Thoracic aorta (tissue), 2 donors: ENCODE measurements around the gene AOAH. TPM values are rescaled to one million over a fixed set of nuclear protein-coding genes. Genes with fewer than 3 reads are reported as not detected.

Experiments
- ATAC-seq: fragments of 150-250 bp; one replicate; pipeline ENCODE4 v1.8.0; 2017; ENCODE audit warnings: low read depth; ENCODE audit not compliant: insufficient number of reproducible peaks, low FRiP score
- DNase-seq: peaks from one replicate; pipeline ENCODE4 v3.0.0-alpha.2; 2020; ENCODE audit warnings: low spot score
- H3K27ac ChIP-seq, 2 donors: fragments of 200-600 bp; sonication (generic); 1 replicate in 1 of 2; 2 replicates in 1 of 2; pipeline ENCODE4 v1.5.1; 2016; ENCODE audit warnings: mild to moderate bottlenecking in 2 of 2, moderate library complexity in 2 of 2
- H3K27me3 ChIP-seq: fragments of 200-600 bp; sonication (generic); replicated peaks from 2 replicates; pipeline ENCODE4 v1.6.0; 2016; ENCODE audit warnings: mild to moderate bottlenecking; ENCODE audit not compliant: insufficient read depth
- H3K36me3 ChIP-seq: fragments of 200-600 bp; sonication (generic); one replicate; pipeline ENCODE4 v1.5.1; 2016
- H3K4me1 ChIP-seq, 2 donors: fragments of 200-600 bp; sonication (generic); 1 replicate in 1 of 2; 2 replicates in 1 of 2; pipeline versions ENCODE4 v1.5.1 to v1.6.0; 2016; ENCODE audit warnings: low read depth in 2 of 2, mild to moderate bottlenecking in 1 of 2; ENCODE audit not compliant: control insufficient read depth in 1 of 2
- H3K4me3 ChIP-seq: fragments of 200-600 bp; sonication (generic); 2 replicates; pipeline ENCODE4 v1.5.1; 2016; ENCODE audit warnings: mild to moderate bottlenecking
- H3K9me3 ChIP-seq: fragments of 200-600 bp; sonication (generic); 2 replicates; pipeline ENCODE4 v1.5.1; 2016
- total RNA-seq, 2 donors: library from RNA; depleted of rRNA; stranded (reverse); fragments of >200 nt; gene quantifications; one replicate each; pipeline versions ENCODE4 v1.1.0 to v1.2.3, GENCODE V29; 2016
- TF ChIP-seq, protein P1 (sequence below): fragments of 200-600 bp; sonication (generic); IDR thresholded peaks from one replicate; pipeline ENCODE4 v1.5.1; 2019; ENCODE audit warnings: antibody characterized with exemption

AOAH gene
- total RNA-seq, 2 donors from 2014 or later = 20.2 to 22.6 TPM

DNA sequence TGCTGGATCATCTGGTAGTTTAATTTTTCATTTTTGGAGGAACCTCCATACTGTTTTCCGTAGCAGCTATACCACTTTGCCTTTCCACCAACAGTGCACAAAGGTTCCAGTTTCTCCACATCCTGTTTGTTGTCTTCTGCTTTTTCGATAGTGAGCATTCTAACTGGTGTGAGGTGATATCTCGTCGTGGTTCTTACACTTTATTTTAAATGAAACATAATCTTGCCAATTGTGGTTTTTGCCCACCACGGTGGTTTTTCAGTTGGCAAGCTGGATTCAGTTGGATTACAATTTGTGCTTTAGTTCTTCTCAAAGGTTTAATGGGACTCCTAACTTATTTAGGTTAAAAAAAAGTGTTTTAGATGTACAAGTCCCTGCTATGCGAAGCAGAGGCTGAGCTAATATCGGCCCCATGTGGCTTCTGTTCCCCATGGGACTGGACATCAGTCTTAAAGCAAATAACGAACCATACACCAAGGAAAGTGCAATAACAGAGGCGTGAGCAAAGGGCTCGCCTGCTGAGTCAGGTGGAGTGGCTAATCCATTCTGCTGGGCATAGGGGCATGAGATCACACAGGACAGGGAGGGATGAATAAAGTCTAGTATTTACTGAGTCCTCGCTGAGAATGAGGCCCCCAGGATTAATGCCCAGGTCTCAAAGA lies 153.6 kb downstream of the AOAH start:
- H3K9me3 ChIP-seq = no peaks in the 10 kb centered on the region
- TF ChIP-seq, protein P1, sequence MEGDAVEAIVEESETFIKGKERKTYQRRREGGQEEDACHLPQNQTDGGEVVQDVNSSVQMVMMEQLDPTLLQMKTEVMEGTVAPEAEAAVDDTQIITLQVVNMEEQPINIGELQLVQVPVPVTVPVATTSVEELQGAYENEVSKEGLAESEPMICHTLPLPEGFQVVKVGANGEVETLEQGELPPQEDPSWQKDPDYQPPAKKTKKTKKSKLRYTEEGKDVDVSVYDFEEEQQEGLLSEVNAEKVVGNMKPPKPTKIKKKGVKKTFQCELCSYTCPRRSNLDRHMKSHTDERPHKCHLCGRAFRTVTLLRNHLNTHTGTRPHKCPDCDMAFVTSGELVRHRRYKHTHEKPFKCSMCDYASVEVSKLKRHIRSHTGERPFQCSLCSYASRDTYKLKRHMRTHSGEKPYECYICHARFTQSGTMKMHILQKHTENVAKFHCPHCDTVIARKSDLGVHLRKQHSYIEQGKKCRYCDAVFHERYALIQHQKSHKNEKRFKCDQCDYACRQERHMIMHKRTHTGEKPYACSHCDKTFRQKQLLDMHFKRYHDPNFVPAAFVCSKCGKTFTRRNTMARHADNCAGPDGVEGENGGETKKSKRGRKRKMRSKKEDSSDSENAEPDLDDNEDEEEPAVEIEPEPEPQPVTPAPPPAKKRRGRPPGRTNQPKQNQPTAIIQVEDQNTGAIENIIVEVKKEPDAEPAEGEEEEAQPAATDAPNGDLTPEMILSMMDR = no peak
- no peak for ATAC-seq
- H3K36me3 ChIP-seq = no peaks in the 10 kb centered on the region
- no peak overlapping the region for H3K27ac ChIP-seq
- no peaks in the 10 kb centered on the region for H3K27me3 ChIP-seq
- H3K4me3 ChIP-seq = no peak overlapping the region
- no peak for DNase-seq
- H3K4me1 ChIP-seq = no peaks in the 10 kb centered on the region

- no peak for ATAC-seq
- no peak overlapping the region for H3K27ac ChIP-seq
- no peak overlapping the region for H3K4me3 ChIP-seq
- H3K9me3 ChIP-seq = no peaks in the 10 kb centered on the region
- no peak for DNase-seq
- H3K36me3 ChIP-seq = no peaks in the 10 kb centered on the region
- no peaks in the 10 kb centered on the region for H3K27me3 ChIP-seq
- TF ChIP-seq, protein P1 = no peak
- H3K4me1 ChIP-seq = no peaks in the 10 kb centered on the region
These were observed 155.8 kb downstream of the AOAH start for GRCh38 chr7:36568452-36568849.

GRCh38 chr7:36567699-36568451 lies 156.4 kb downstream of the AOAH start:
- H3K36me3 ChIP-seq = no peaks in the 10 kb centered on the region
- no peak overlapping the region for H3K27ac ChIP-seq
- TF ChIP-seq, protein P1 = no peak
- H3K4me3 ChIP-seq = no peak overlapping the region
- no peaks in the 10 kb centered on the region for H3K9me3 ChIP-seq
- no peak for ATAC-seq
- no peak for DNase-seq
- no peaks in the 10 kb centered on the region for H3K27me3 ChIP-seq
- H3K4me1 ChIP-seq = no peaks in the 10 kb centered on the region

- H3K27me3 ChIP-seq = no peaks in the 10 kb centered on the region
- TF ChIP-seq, protein P1 = no peak
- no peaks in the 10 kb centered on the region for H3K36me3 ChIP-seq
- H3K4me3 ChIP-seq = no peak overlapping the region
- H3K27ac ChIP-seq = no peak overlapping the region
- no peaks in the 10 kb centered on the region for H3K9me3 ChIP-seq
- DNase-seq (no peak), ATAC-seq (no peak)
- H3K4me1 ChIP-seq = no peaks in the 10 kb centered on the region
These were observed 158.4 kb downstream of the AOAH start for GRCh38 chr7:36565792-36566356.

DNA sequence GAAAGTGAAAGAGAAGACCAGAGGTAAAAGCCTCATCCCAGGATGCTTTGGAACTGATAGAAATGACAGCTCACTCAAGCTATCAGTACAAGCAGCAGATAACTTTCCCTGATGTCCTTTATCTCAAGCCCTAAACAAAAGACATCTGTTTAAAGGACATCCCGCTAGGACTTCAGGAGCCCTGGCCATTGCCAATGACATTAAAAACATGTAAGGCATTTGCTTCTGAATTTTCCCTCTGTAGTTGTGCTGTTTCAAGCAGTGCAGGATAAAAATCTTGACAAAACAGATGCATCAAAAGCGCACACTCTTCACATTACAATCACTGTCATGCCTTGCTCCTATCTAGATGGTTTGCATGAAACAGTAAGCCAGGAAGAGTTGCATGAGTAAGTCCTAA lies 159.8 kb downstream of the AOAH start:
- no peak for ATAC-seq
- no peak for DNase-seq
- H3K4me3 ChIP-seq = no peak overlapping the region
- no peaks in the 10 kb centered on the region for H3K9me3 ChIP-seq
- no peaks in the 10 kb centered on the region for H3K27me3 ChIP-seq
- TF ChIP-seq, protein P1 = no peak
- no peak overlapping the region for H3K27ac ChIP-seq
- H3K36me3 ChIP-seq = no peaks in the 10 kb centered on the region
- H3K4me1 ChIP-seq = no peaks in the 10 kb centered on the region
